ENCODE data around the gene TRIM72. TPM values are rescaled to one million over a fixed set of nuclear protein-coding genes. Genes with fewer than 3 reads are reported as not detected.
"Not testable (repeated sequence)": the region's sequence is repeated elsewhere in the genome, so short reads cannot be mapped to it uniquely, and the experiment has no call there.

Gene TRIM72
- total RNA-seq, 2 experiments from 2014 or later, result not detected

DNA sequence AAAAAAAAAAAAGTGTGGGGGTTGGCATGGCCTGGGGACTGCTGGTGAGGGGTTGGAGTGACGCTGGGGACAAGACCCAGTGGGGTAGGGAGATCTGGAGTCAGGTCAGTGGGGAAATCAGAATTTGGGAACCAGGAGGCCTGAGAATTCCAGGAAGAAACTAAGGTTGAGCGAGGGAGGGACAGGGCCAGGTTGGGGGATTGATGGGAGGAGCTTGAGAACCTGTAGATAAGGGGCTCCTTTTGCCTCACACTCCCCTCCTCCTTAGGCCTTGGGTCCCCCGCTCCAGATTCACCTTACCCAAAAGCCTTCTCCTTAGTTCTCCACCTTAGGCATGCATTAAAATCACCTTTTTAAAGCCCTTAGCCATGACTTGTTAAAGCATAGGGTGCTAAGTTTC, 11.3 kb downstream of the TRIM72 start:
- Mint-ChIP-seq H3K4me3 (no peak overlapping the region), H3K27me3 (peaks cover 16% of the 10 kb centered on the region), H3K27ac (no peak overlapping the region), H3K9me3 (no peaks in the 10 kb centered on the region), H3K4me1 (no peaks in the 10 kb centered on the region), H3K36me3 (no peaks in the 10 kb centered on the region)
- no peak for DNase-seq
- no peak for ATAC-seq (ENCODE audit: low read depth)
- POLR2A ChIA-PET, result interaction anchor here (0.7 kb wide), 2 partner anchors 18 to 644 kb away, joined by 4 read pairs; no protein-coding TSS in a partner anchor

DNA sequence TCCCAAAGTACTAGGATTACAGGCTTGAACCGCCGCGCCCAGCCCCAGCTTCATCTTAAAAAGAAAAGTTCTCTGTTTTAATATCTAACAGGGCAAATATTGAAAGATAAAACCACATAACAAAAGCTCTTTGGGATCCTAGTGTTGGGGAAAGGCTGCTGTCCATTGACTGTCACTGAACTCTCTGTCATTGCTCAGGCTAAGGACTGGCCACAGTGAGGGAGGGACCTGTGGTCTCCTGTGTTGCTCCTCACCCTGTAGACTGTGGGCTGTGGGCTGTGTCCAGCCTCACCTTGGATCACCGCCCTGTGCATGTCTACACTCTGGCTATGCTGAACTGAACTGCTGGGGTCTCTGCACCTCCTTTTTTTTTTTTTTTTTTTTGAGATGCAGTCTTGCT, 14.3 kb downstream of the TRIM72 start:
- H3K36me3 Mint-ChIP-seq, result no peaks in the 10 kb centered on the region
- no peak overlapping the region for H3K27ac Mint-ChIP-seq
- H3K4me3 Mint-ChIP-seq, result no peak overlapping the region
- H3K27me3 Mint-ChIP-seq, result peaks cover 2% of the 10 kb centered on the region
- no peaks in the 10 kb centered on the region for H3K9me3 Mint-ChIP-seq
- ATAC-seq (ENCODE audit: low read depth) (no peak), DNase-seq (no peak)
- POLR2A ChIA-PET, result interaction anchor here (0.7 kb wide), 1 partner anchor 9 kb away, joined by 3 read pairs; no protein-coding TSS in a partner anchor
- H3K4me1 Mint-ChIP-seq, result no peaks in the 10 kb centered on the region

GRCh38 chr16:31229501-31229900, 15.6 kb downstream of the TRIM72 start:
- H3K4me1 Mint-ChIP-seq, result no peaks in the 10 kb centered on the region
- no peaks in the 10 kb centered on the region for H3K9me3 Mint-ChIP-seq
- no peaks in the 10 kb centered on the region for H3K36me3 Mint-ChIP-seq
- no peak overlapping the region for H3K4me3 Mint-ChIP-seq
- H3K27ac Mint-ChIP-seq, result no peak overlapping the region
- peaks cover 5% of the 10 kb centered on the region for H3K27me3 Mint-ChIP-seq
- DNase-seq (no peak), ATAC-seq (ENCODE audit: low read depth) (no peak)
- POLR2A ChIA-PET, result no interaction called here

DNA sequence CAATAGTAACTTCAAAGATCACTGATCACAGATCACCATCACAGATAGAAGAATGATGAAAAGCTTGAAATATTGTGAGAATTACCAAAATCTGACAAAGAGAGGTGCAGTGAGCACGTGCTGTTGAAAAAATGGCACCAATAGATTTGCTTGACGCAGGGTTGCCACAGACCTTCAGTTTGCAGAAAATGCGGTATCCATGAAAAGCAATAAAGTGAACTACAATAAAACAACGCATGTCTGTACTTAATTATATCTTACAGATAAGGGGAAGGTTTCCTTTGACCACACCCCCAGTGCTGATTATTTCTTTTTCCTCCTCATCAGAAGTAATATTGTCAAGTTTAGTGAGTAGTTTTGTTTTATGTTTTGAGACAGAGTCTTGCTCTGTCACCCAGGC, 24.1 kb downstream of the TRIM72 start:
- Mint-ChIP-seq H3K4me1 (no peaks in the 10 kb centered on the region), H3K27me3 (peaks cover 5% of the 10 kb centered on the region), H3K27ac (no peak overlapping the region), H3K36me3 (no peaks in the 10 kb centered on the region), H3K9me3 (no peaks in the 10 kb centered on the region), H3K4me3 (no peak overlapping the region)
- no peak for ATAC-seq (ENCODE audit: low read depth)
- POLR2A ChIA-PET, result no interaction called here
- DNase-seq, result no peak

DNA sequence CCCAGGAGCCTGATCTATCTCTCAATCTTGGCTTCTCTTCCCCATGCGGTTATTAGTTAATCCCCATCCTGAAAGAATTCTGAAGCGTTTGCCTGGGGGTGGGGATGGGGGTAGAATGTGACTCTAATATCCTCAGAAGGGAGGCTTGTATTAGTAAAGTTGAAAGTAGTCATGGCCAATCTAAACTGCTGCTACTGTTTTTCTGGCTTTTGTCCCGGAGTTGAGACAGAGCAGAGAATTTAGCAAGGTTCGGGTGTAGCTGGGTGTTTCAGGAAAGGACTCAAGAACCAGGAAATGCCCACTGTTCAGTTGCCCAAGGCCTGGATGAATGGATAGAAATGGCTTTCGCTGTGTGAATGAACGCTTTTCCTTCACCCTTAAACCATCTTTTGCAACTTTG, 28.3 kb downstream of the TRIM72 start:
- no peak for ATAC-seq (ENCODE audit: low read depth)
- H3K9me3 Mint-ChIP-seq, result no peaks in the 10 kb centered on the region
- H3K36me3 Mint-ChIP-seq, result no peaks in the 10 kb centered on the region
- H3K4me3 Mint-ChIP-seq, result no peak overlapping the region
- H3K4me1 Mint-ChIP-seq, result peaks cover 2% of the 10 kb centered on the region
- DNase-seq, result no peak
- no peak overlapping the region for H3K27ac Mint-ChIP-seq
- POLR2A ChIA-PET, result no interaction called here
- peaks cover 8% of the 10 kb centered on the region for H3K27me3 Mint-ChIP-seq

DNA sequence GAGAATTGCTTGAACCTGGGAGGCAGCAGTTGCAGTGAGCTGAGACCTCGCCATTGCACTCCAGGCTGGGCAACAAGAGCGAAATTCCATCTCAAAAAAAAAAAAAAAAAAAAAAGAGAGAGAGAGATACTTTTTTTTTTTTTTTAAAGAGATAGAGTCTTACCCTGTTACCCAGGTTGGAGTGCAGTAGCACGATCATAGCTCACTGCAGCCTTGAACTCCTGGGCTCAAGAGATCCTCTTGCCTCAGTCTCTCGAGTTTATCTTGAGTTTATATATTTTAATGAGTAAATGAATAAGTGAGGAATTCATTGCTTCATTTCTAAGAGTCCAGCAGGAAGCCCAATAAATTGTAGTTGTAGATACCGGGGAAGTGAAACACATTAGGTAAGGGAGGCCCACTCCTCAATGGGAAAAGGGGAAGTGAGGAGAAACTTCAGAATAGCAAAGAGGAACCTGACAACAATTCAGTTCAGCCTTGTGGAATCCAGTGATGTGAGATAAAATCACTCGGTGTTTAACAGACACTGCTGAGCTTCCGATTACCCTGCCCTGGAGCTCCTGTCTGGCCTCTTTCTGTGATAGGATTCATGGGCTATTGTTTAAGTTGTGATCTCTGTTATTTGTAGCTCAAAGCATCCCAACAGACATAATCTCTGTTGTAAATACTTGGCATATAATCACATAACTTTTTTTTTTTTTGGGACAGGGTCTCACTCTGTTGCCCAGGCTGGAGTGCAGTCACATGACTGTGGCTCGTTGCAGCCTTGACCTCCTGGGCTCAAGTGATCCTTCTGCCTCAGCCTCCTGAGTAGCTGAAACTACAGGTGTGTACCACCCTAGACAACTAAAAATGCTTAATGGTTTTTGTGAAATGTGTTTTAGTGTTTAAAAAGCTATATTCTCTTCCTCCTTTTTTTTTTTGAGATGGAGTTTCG, 30.1 kb downstream of the TRIM72 start:
- Mint-ChIP-seq H3K27ac (no peak overlapping the region), H3K4me3 (no peak overlapping the region), H3K9me3 (no peaks in the 10 kb centered on the region), H3K27me3 (peaks cover 16% of the 10 kb centered on the region), H3K4me1 (peaks cover 2% of the 10 kb centered on the region), H3K36me3 (no peaks in the 10 kb centered on the region)
- DNase-seq (no peak), ATAC-seq (ENCODE audit: low read depth) (no peak)
- POLR2A ChIA-PET, result interaction anchor here (0.6 to 1.3 kb wide), 5 partner anchors 9 to 199 kb away, joined by 3 to 4 read pairs (median 4); partner anchors contain the start of gene PYDC1

- POLR2A ChIA-PET; ATAC-seq (ENCODE audit: low read depth); H3K27ac Mint-ChIP-seq; H3K4me3 Mint-ChIP-seq; DNase-seq; H3K36me3 Mint-ChIP-seq; H3K9me3 Mint-ChIP-seq: not testable (repeated sequence)
- Mint-ChIP-seq H3K27me3 (peaks cover 17% of the 10 kb centered on the region), H3K4me1 (peaks cover 11% of the 10 kb centered on the region)
These were observed 31.7 kb downstream of the TRIM72 start for GRCh38 chr16:31245598-31245997.

- Mint-ChIP-seq H3K4me3 (no peak overlapping the region), H3K36me3 (no peaks in the 10 kb centered on the region), H3K9me3 (no peaks in the 10 kb centered on the region), H3K27ac (no peak overlapping the region), H3K27me3 (peaks cover 17% of the 10 kb centered on the region), H3K4me1 (peaks cover 18% of the 10 kb centered on the region)
- POLR2A ChIA-PET, result no interaction called here
- DNase-seq (no peak), ATAC-seq (ENCODE audit: low read depth) (no peak)
These were observed 32.4 kb downstream of the TRIM72 start for GRCh38 chr16:31246296-31246695.

DNA sequence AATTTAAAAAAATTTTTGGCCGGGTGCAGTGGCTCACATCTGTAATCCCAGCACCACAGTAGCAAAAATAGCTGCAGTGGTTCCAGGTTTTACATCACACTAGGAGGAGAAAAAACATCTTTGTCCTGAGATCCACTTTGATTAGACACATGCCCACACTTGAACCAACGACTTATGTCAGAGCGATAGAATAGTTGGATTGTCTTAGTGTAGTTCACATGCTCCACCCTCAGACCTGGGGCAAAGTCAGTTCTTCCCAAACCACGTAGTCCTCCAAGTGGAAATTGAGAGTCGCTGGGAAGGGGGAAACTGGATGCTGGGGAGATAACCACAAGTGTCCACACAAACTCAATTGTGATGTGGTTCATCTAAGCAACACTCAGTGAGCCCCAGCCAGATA, 34.4 kb downstream of the TRIM72 start:
- Mint-ChIP-seq H3K27ac (no peak overlapping the region), H3K27me3 (peaks cover 17% of the 10 kb centered on the region), H3K4me3 (no peak overlapping the region), H3K4me1 (peaks cover 33% of the 10 kb centered on the region), H3K9me3 (no peaks in the 10 kb centered on the region), H3K36me3 (no peaks in the 10 kb centered on the region)
- POLR2A ChIA-PET, result interaction anchor here (1.1 to 2.0 kb wide), 2 partner anchors 68 kb away, joined by 3 to 8 read pairs; partner anchors contain the start of gene FUS
- ATAC-seq (ENCODE audit: low read depth) (no peak), DNase-seq (no peak)

DNA sequence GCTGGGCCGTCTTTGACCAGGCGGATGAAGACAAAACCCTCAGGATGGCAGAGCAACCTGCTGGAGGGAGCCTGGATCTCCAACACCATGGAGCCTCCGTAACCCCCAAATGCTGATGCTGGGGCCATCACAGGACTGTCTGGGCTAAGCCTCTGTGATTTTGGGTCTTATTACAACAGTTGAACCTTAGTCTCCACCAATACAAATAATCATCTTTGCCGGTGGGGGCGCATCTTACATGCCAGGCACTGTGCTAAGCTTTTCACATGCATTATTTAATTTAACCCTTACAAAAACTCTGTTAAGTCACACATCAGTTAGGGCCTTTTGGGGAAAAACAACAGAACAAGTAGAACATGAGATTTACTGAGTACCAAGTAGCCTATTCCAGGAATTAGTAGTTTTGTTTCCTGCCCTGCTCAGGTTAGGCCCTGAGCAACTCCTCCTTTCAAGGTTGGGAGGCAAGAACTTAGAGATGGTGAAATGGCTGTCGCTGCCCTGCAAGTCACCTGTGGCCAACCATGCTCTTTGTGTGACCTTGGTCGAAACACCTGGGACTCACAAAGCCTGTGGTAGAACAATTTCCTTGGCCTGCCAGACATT, 37.0 kb downstream of the TRIM72 start:
- Mint-ChIP-seq H3K27me3 (peaks cover 12% of the 10 kb centered on the region), H3K4me1 (peaks cover 41% of the 10 kb centered on the region), H3K4me3 (peak overlapping the region; percentile 47), H3K9me3 (no peaks in the 10 kb centered on the region), H3K27ac (peak overlapping the region; percentile 82), H3K36me3 (no peaks in the 10 kb centered on the region)
- POLR2A ChIA-PET, result interaction anchor here (0.7 kb wide), 1 partner anchor 50 kb away, joined by 5 read pairs; no protein-coding TSS in a partner anchor
- ATAC-seq (ENCODE audit: low read depth) (peak; percentile 85), DNase-seq (peak; percentile 48)

GRCh38 chr16:31251435-31251834, 37.5 kb downstream of the TRIM72 start:
- ATAC-seq (ENCODE audit: low read depth) (peak; percentile 12), DNase-seq (no peak)
- H3K9me3 Mint-ChIP-seq, result no peaks in the 10 kb centered on the region
- H3K4me3 Mint-ChIP-seq, result peak overlapping the region; percentile 47
- peak overlapping the region; percentile 82 for H3K27ac Mint-ChIP-seq
- no peaks in the 10 kb centered on the region for H3K36me3 Mint-ChIP-seq
- H3K27me3 Mint-ChIP-seq, result peaks cover 12% of the 10 kb centered on the region
- peaks cover 41% of the 10 kb centered on the region for H3K4me1 Mint-ChIP-seq
- POLR2A ChIA-PET, result no interaction called here

DNA sequence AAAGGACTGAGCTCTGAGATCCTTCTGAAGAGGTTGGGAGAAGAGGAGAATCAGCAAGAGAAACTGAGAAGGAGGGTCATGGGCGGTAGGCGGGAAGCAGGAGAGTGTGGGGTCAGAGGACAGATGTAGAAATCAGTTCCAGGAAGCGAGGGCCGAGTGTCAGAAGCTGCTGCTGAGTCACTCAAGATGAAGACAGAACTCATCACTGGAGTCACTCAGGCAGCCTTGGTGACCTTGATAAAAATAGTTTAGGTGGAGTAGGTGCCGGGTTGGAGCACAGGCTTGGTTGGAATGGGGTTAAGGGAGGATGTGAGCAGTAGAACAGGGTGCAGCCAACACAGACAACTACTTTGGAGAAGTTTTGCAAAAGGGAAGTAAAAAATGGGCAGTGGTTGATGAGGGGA, 39.7 kb downstream of the TRIM72 start:
- peaks cover 43% of the 10 kb centered on the region for H3K4me1 Mint-ChIP-seq
- H3K27ac Mint-ChIP-seq, result peak overlapping the region; percentile 96
- POLR2A ChIA-PET, result interaction anchor here (1.0 to 2.0 kb wide), 4 partner anchors 10 to 73 kb away, joined by 3 to 8 read pairs (median 5); partner anchors contain the start of gene FUS
- H3K36me3 Mint-ChIP-seq, result no peaks in the 10 kb centered on the region
- H3K27me3 Mint-ChIP-seq, result peaks cover 4% of the 10 kb centered on the region
- H3K4me3 Mint-ChIP-seq, result peak overlapping the region; percentile 83
- ATAC-seq (ENCODE audit: low read depth), result peak; percentile 66
- H3K9me3 Mint-ChIP-seq, result no peaks in the 10 kb centered on the region
- DNase-seq, result peak; percentile 44

GRCh38 chr16:31256466-31256865, 42.5 kb downstream of the TRIM72 start:
- Mint-ChIP-seq H3K36me3 (no peaks in the 10 kb centered on the region), H3K4me1 (peaks cover 41% of the 10 kb centered on the region), H3K4me3 (no peak overlapping the region), H3K27ac (no peak overlapping the region), H3K27me3 (no peaks in the 10 kb centered on the region), H3K9me3 (no peaks in the 10 kb centered on the region)
- ATAC-seq (ENCODE audit: low read depth), result no peak
- POLR2A ChIA-PET, result interaction anchor here (0.6 to 3.3 kb wide), 2 partner anchors 11 to 54 kb away, joined by 5 to 9 read pairs; partner anchors contain the start of gene PYCARD
- DNase-seq, result no peak

All from activated naive CD8-positive, alpha-beta T cell treated with anti-CD3 and anti-CD28 coated beads, Interleukin-2, amount 10 ng/mL, durations not matched to agents 7 days and 5 days (primary cell).